Left renal cortex interstitium (tissue), 4 donors: ENCODE measurements around the gene GPC3. TPM values are rescaled to one million over a fixed set of nuclear protein-coding genes. Genes with fewer than 3 reads are reported as not detected.
"Not testable (repeated sequence)": the region's sequence is repeated elsewhere in the genome, so short reads cannot be mapped to it uniquely, and the experiment has no call there.

Source experiments
- DNase-seq, 4 donors: peaks; one replicate each; pipeline ENCODE4 v3.0.0-alpha.2; 2013; ENCODE audit warnings: low read depth in 4 of 4, low spot score in 2 of 4, missing footprints in 1 of 4
- polyA plus RNA-seq, 4 donors: library from polyadenylated mRNA; unstranded; fragments of 120-200 nt; gene quantifications; one replicate each; pipeline ENCODE4 v1.2.1, GENCODE V29; 2013; ENCODE audit not compliant: insufficient read length in 4 of 4

GPC3 gene
- polyA plus RNA-seq, 4 donors, result 942 to 1,302 (median 1,241) TPM

DNA sequence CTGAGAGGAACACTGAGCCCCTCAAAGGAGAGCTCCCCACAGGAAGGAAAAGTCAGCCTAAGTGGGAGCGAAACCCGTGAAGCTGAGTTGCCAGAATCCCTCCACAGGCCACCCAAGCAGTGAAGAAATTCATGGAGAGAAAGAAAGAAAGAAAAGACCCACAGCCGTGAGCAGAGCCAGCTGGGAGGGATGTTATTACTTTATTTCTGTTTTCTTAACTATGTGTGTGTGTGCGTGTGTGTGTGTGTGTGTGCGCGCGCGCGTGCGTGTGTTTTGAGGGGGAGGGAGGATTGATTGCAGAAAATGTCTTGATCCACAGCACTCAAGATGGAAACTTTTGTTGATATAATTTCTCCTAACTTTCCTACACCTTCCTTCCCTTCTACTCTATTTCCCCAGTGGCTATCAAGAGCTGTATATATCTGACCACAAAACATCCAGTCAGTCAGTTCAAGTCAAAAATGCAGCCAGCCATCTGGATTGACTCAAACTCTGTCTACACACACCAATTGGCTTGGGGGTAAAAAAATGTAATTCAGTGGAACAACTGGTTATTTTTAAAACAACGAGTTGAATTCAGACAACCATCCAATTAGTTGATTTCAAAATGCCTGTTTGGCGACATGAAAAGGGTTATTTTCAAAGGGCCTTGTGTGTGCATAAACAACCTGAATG lies 13.8 kb upstream of the GPC3 start:
- DNase-seq, result no peak

DNA sequence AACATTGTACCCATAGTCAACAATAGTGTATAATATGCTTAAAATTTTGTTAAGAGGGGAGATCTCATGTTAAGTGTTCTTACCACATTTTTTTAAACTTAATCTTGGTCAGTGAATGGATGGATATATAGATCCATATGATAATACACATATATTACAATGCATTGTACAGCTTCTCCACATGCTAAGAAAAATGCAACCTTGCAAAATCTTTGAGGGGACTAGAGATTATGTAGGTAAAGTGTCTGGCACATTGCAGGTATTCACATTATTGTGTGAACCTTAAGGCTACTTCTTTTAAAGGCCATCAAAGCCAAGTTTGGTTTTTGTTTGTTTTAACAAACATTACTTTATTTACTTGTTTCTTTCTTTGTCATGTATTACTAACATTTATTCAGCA lies 10.4 kb upstream of the GPC3 start:
- DNase-seq, result no peak

DNA sequence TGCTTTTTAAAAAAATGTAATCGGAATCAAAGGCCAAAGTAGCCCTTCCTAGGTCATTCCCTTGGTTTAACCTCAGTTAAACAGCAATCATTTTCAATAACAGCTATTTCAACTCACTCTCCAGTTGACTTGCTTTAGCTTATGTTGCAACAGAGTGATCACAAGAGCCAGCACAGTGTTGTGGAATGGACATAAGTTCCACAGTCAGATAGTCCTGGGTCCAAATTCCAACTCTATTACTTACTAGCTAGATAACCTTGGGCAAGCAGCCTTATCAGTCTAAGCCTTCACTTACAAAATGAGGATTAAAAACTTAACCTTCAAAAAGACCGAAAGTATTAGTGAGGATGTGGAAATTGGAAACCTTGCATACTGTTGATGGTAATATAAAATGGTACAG lies 9.2 kb upstream of the GPC3 start:
- no peak for DNase-seq

DNA sequence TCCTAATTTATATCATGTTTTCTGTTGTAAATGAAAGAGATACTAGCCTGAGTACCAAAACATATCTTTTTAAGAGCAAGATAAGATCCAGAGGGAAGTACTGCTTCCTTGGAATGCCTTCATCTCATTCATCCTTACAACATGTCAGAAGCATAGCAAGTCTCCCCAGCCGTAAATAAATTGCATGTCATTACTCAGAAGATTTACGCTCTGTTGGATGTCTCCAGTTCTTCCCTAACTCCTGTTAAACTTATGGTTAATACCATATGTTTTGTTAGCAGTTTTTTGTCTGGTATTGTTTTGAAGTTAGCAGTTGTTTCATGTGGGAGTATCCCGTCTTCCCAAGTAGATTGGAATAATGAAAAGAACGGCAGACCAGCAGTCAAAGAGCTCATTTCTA lies 7.5 kb upstream of the GPC3 start:
- DNase-seq, result no peak

DNA sequence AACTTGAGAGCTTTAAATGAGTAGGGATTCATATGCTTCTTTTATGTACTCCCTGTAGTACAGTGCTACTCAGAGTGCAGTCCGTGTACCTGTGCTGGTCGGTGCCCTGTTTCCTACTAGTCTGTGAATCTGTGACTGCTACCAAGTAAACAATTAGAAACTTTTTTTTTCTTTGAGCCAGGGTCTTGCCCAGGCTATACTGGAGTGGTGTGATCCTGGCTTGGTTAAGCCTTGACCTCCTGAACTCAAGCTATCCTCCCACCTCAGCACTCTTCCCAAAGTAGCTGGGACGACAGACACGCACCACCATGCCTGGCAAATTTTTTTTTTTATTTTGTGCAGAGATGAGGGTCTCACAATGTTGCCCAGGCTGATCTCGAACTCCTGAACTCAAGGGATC lies 6.4 kb upstream of the GPC3 start:
- DNase-seq, result no peak

DNA sequence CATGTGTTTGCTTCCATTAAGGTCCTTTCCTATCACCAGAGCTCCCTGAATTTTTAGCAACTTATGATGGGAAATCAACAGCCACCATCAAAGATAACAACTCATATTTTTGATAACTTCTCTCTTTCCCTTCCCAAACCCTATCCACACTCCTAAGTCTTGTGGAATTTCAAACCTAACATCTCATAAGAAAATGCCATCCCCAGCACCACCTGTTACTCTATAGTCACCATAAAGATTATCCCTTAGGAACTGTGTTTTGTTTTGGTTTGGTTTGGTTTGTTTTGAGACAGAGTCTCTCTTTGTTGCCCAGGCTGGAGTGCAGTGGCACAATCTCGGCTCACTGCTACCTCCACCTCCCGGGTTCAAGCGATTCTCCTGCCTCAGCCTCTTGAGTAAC lies 5.7 kb upstream of the GPC3 start:
- not testable (repeated sequence) for DNase-seq

DNA sequence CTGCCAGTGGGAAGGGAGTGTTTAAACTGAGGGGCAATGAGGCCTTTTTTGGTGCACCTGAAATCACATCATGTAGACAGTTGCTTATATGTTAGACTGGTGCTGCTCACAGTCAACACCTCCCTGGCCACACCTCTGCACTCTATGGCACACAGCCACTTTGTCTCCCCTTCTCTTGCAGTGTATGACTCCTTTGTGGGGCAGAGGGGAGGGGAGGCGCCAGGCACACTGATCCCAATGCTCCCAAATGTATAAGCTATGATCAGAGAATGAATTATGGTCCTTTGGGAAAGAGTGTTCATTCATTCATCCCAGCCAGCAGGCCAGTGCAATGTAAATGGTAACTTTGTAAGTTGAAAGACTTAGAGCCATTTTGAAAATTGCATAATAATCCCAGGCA lies 4.6 kb upstream of the GPC3 start:
- DNase-seq, result no peak

DNA sequence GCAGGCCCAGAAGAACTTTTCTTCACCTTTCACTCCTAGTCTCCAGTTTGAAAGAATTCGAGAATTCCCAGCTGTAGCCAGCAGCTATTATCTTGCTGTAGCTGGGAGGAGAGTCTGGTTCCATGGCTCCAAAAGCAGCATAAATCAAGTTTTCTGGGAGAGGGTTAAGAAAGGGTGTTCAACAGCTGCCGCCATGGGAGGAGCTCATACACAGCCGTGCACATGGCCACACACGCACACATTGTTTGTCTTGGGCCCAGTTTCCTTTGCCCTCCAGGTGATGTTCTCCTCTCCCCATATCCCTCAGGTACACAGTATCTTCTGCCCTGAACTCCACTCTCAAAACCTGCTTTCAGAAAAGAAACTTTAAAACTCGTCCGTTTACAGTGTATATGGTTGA lies 4.1 kb upstream of the GPC3 start:
- no peak for DNase-seq

DNA sequence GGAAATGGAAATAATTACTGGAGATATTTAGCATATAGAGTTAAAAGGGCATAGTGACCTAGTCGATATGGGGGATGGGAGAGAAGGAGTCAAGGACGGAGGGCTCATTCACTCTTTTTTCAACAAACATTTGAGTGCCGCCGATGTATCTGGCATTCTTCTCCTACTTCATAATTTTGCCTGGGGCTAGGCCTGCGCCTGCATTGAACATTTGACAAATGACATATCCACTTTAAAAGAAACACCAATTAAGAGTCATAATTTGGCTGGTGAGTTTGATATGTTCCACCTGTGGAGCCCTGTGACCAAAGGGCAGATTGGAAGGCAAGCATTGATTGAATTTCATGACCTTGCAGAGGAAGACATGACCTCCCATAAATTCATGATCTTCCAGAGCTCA lies 2.6 kb upstream of the GPC3 start:
- no peak for DNase-seq

DNA sequence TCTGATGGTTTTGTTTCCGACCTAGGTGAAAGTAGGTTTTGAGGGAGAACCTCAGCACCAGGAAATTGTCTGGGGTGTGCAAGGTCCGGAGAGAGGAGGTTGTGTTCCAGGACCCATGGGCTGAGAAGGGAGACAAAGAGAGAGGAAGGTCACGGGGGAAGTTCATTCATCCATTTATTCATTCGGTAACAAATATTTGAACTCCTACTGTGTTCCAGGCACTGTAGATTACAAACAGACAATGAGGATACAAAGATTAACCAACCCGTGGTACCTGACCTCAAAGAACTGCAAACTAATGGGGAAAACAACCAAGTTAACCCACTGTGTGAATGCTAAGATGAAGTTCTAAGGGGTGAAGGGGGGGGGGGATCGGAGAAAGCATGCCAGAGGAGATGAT lies 1.8 kb upstream of the GPC3 start:
- no peak for DNase-seq

DNA sequence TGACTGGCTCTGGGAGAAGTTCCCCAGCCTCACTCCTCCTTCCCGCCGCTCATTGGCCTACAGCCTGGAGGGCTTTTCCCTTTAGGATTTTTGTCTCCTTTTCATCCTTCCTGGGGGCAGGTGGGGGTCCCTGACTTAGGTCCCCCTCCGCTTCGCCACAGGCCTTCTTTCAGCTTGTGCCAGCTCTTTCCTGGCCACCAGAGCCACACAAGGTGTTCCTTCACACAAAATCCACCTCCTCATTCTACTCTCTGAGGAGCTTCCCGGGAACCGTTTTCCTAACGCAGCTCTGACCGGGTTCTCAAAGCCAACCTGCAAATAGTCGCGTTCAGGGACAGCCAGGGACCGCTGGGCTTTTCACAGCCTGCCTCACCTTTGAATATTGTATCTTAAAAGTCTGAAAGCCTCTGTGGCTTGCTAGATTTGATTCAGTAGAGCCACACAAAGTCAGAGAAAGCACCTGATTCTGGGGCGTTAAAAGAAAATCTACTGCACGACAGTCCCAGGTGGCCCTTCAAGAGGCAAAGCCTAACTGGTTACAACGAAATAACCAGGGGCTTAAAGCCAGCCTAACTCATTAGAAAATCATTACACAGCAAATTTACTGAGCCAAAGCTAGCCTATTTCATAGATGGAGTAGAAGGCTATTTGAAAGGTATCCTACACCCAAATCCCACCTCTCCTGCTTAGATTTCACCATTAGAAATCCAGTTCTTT lies 731 bp upstream of the GPC3 start:
- DNase-seq, result no peak

DNA sequence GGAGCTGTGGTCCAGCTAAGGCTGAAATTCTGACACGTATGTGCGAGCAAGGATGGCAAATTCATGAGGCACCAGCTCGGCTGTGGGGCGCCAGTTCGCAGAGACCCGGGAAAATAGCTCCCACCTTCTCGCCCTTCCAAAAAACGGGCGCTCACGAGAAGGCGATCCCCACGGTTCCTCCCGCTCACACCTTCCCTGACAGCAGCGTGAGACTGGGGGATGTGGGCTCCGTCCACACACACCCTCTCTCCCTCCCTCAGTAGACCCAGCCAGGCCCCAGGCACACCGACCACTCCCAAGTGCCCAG lies 584 bp downstream of the GPC3 start:
- no peak for DNase-seq

DNA sequence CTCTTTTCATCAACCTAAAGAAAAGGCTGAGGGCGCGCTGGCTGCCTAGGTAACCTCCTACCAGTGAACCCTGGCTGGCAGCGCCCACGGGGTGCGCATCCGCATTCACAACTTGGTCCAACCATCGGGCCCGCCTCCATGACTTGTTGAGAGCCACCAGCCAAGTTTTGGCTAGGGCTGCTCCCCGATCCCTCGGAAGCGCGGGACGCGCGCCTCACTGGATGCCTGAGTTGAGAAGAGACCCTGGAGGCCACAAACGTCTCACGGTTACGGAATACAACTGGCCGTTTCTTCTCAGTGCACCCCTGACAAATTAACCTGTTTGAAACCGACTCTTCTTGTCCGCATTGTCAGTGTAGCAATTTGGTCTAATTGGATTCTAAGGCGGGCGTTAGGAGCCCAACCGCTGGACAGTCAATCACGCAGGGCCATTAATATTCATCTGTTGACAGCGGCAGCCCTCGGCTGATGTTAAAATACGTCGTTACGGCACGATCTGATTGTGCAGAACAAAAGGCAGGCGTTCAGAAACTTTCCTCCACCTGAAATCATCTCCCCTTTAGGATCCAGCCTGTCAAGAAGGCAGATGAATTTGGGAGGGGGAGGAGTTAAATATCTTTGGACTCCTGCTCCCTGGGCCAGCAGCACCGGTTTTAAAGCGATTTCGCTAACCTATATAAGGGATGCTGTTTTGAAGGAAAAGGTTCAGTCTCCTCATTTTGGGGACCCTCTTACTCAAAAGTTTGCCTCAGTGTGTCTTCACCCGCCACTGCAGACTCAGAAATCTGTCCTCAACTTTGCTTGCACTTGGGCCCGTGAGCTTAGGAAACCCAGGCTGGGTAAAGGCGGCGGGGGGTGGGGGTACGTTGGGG lies 1.2 kb downstream of the GPC3 start:
- no peak for DNase-seq

DNA sequence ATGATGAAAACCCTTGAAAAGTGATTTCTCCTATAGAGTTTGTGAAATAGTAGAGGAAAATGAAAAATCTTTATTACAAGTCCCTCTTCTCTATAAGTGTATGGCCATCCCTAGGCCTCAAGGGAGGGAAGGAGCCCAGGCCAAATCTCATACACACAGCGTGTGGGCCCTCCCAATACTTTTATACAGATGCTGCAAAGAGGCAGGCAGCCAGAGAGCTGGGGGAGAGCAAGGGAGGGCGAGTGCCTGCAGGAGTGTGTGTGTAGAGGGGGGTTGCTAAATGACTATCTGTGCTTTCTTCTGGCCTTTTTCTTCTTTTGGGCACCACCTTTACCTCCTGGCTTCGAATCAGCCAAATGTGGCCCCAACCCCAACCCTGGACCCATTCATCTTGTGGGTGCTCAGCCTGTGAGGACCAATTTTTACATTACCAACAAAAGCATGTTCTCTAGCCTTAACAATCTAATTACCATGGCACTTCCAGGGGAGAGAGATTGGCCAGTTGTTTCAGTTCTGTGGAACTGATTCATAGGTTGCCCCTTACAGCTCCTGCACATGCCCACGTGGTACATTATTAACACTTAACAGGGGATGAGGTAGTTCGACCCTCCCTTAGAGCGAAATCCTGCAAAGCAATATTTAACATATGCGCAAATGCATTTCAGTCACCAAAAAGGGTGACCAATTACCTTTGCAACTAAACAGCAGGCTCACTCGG lies 2.0 kb downstream of the GPC3 start:
- no peak for DNase-seq

DNA sequence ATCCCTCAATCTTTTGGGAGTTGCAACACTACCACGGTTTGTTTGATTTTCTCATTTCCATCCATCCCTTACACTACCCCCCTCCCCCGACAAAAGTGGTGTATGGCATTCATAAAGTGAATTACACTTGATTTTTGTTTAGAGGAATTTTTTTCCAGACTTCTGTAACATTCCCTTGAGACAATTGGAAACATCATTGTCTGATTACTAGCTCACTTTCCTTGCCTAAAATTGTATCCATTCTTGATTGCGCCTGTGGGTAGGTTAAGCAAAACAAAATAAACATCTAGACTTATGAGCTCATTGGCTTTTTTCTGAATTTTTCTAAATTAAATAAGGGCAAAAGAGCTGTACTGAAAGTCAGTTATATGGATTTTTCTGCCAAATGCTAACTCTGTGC lies 3.5 kb downstream of the GPC3 start:
- no peak for DNase-seq

DNA sequence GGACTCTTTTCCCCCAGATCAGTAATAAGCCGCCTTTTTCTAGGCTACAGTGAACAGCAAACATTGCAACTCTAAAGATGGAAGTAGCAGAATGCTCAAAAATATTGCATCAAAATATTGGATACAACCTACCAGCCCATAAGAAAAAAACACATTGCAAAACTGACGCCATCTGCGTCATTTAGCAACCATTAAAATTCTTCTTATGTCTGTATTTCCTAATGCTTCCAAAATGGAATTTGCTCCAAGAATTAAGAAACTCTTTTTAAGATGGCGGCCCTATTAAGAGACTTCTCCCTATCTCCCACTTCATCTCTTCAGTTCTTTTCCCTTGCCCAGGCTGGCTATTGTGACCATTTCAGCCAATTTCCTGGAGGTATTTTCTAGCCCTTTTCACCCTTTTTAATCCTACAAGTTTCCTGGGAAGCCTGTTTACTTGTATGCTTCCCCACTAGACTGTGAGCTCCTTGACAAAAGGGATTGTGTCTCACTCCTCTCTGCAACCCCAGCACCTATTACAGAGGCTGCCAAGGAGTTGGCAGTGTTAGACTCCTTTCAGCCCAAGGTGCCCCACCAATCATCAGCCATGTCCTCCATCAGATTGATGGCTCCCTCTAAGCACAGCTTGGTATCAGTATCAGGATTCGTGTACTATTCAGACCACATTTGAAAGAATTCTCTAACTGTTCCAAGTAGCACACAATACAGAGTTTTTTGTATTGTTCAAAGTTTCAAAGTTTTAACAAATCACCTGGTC lies 4.4 kb downstream of the GPC3 start:
- no peak for DNase-seq

DNA sequence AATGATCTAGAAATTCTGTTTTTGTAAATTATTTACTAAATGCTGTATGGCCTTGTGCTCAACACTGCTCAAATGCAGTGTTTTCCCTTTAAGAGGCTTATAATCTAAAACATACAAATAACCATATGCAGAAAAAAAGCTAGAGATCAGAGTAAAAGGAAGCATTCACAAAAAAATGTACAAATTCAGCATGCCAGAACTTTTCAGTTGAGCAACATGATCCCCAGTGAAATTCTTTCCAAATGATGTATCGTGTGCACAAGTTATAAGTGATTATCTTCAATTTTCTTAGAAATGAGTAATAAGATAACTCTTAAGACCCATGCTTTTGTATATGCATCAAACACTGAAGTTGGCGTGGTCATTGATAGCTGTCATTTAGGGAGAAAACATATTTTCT lies 5.0 kb downstream of the GPC3 start:
- no peak for DNase-seq

DNA sequence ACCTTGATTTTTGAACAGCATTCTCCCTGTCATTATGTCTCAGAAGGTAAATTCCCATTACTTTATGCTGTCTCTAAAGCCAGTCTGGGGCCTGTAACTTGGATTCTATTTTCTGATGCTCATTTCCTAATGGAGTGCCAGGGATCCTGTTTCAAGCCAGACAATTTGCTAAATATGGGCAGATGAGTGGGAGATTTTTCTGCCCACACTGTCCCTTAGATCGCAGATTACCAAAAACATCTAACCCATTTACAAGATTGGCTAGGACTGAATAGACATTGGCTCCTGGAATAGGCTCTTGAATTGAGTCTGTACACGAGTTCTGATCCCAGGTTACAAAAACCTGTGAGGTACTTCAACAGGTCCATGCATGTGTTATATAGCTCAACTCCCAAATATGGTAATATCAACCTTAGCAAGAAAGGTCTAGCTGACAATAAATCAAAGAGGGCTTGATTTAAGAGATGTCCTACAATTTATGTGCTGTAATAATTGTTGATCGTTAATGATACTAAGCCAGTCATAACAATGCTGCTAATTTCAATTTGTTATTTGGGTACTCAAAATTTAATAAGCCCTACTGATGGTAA lies 5.7 kb downstream of the GPC3 start:
- no peak for DNase-seq

DNA sequence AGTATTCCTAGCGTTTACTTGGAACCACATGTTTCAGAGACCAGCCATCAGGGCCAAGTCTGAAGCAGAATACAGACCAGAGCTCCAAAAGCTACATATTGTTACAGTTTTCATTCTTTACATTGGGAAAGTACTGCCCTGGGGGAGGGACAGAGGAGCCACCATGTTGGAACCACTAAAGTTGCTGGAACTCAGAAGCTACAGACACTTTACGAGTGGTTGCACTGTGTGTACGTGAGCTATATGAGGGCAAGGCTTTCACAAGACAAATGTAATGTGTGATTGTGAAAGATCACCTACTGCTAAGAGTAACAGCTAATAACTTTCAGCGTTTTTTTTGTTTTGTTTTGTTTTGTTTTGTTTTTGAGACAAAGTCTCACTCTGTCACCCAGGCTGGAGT lies 11.7 kb downstream of the GPC3 start:
- DNase-seq, result no peak

DNA sequence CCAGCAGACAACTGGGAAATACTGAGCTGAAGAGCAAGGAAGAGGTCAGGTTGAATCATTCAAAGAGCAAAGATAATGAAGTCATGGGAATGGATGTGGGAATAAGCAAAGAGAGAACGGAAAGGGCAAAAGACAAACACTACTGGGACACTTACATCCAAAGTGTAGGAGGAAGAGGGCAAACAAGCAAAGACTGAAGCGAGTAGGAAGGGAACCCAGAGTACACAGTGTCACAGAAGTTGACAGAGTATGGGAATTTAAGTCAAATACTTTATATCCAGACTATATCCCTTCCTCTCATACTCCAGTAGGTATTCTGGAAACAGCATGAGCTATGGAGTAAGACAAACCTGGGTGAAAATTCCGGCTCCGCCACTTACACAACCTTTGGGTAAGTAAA lies 12.5 kb downstream of the GPC3 start:
- DNase-seq, result no peak
